OCI-LY1 (cell line): ENCODE data around the gene BEST3.

ENCODE experiments used
- H2AFZ ChIP-seq: fragments of 200-600 bp; sonication (generic), shearing (Covaris generic); 2 replicates; pipeline ENCODE4 v1.6.0; 2014; ENCODE audit warnings: antibody characterized with exemption, mild to moderate bottlenecking, low read length
- H3F3A ChIP-seq: fragments of 200-600 bp; sonication (generic), shearing (Covaris generic); 2 replicates; pipeline ENCODE4 v1.6.0; 2014; ENCODE audit warnings: mild to moderate bottlenecking, antibody characterized with exemption, low read length, moderate library complexity; ENCODE audit not compliant: insufficient read depth
- H3K27ac ChIP-seq: fragments of 200-600 bp; sonication (generic); 2 replicates; pipeline ENCODE4 v1.5.1; 2014; ENCODE audit warnings: low read length, mixed run types, mild to moderate bottlenecking, low read depth; ENCODE audit not compliant: poor library complexity, severe bottlenecking
- H3K27me3 ChIP-seq: fragments of 200-600 bp; sonication (generic); 2 replicates; pipeline ENCODE4 v1.6.0; 2014; ENCODE audit warnings: antibody characterized with exemption, mild to moderate bottlenecking, low read length, moderate library complexity; ENCODE audit not compliant: insufficient read depth
- H3K36me3 ChIP-seq: fragments of 200-600 bp; sonication (generic); 2 replicates; pipeline ENCODE4 v1.6.1; 2014; ENCODE audit warnings: mild to moderate bottlenecking, antibody characterized with exemption, low read length, moderate library complexity, mixed read lengths; ENCODE audit not compliant: insufficient read depth
- H3K4me1 ChIP-seq: fragments of 200-600 bp; sonication (generic); 2 replicates; pipeline ENCODE4 v1.5.1; 2014; ENCODE audit warnings: mild to moderate bottlenecking, low read length, moderate library complexity; ENCODE audit not compliant: insufficient read depth, severe bottlenecking
- H3K4me2 ChIP-seq: fragments of 200-600 bp; sonication (generic), shearing (Covaris generic); 2 replicates; pipeline ENCODE4 v1.6.1; 2014; ENCODE audit warnings: low read length
- H3K4me3 ChIP-seq: fragments of 200-600 bp; sonication (generic); 2 replicates; pipeline ENCODE4 v1.5.1; 2014; ENCODE audit warnings: low read length, low read depth, mild to moderate bottlenecking, mixed read lengths; ENCODE audit not compliant: poor library complexity, severe bottlenecking
- H3K79me2 ChIP-seq: fragments of 200-600 bp; shearing (Covaris generic); 2 replicates; pipeline ENCODE4 v1.6.1; 2016; ENCODE audit warnings: mixed run types, low read length, mixed read lengths; ENCODE audit not compliant: insufficient read depth
- H3K9ac ChIP-seq: fragments of 200-600 bp; sonication (generic), shearing (Covaris generic); 2 replicates; pipeline ENCODE4 v1.6.1; 2014; ENCODE audit warnings: mild to moderate bottlenecking, low read length, mixed read lengths
- H3K9me2 ChIP-seq: fragments of 200-600 bp; sonication (generic), shearing (Covaris generic); 2 replicates; pipeline ENCODE4 v1.6.1; 2014; ENCODE audit warnings: low read depth, mild to moderate bottlenecking, low read length, mixed read lengths
- H3K9me3 ChIP-seq: fragments of 200-600 bp; shearing (Covaris generic); 2 replicates; pipeline ENCODE4 v1.6.1; 2014; ENCODE audit warnings: low read length, mixed read lengths
- H4K20me1 ChIP-seq: fragments of 200-600 bp; sonication (generic), shearing (Covaris generic); 2 replicates; pipeline ENCODE4 v1.6.0; 2016; ENCODE audit warnings: mild to moderate bottlenecking, low read length; ENCODE audit not compliant: insufficient read depth
- EZH2 ChIP-seq: fragments of 200-600 bp; sonication (generic), shearing (Covaris generic); IDR thresholded peaks from 2 replicates; pipeline ENCODE4 v1.8.0; 2017; ENCODE audit warnings: borderline replicate concordance, mixed run types, mild to moderate bottlenecking, antibody characterized with exemption, low read length, moderate library complexity, mixed read lengths
- TF ChIP-seq, protein P1 (sequence below): fragments of 200-600 bp; sonication (generic), shearing (Covaris generic); IDR thresholded peaks from 2 replicates; pipeline ENCODE4 v1.5.1; 2017; ENCODE audit warnings: mild to moderate bottlenecking, antibody characterized with exemption, low read length, moderate library complexity, mixed read lengths

Gene BEST3

DNA sequence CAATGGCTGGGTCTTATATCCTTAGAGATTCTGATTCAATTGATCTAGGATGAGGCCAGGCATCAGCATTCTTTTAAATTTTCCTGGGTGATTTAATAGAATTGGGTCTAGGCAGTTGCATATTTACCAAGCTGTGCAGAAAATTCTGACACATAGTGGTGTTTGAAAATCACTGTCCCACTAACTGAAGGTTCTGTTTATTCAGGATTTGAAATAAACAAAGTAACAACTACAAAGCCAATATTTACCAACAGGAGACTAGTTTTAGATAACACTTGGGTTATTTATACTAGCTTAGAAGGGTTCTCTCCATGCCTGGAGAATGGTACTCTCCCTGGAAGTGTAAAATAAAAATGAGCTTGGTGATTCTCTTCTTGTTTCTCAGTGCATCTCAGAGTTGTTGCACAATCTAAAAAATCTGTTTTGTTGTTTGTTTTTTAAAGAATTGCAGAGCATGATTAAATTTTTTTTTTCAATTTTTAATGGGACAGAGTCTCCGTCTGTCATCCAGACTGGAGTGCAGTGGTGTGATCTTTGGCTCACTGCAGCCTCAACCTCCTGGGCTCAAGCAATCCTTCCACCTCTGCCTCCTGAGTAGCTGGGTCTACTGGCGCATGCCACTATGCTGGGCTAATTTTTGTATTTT lies 16.9 kb downstream of the BEST3 start:
- no peaks in the 10 kb centered on the region for H4K20me1 ChIP-seq
- H3F3A ChIP-seq = no peaks in the 10 kb centered on the region
- TF ChIP-seq, protein P1, sequence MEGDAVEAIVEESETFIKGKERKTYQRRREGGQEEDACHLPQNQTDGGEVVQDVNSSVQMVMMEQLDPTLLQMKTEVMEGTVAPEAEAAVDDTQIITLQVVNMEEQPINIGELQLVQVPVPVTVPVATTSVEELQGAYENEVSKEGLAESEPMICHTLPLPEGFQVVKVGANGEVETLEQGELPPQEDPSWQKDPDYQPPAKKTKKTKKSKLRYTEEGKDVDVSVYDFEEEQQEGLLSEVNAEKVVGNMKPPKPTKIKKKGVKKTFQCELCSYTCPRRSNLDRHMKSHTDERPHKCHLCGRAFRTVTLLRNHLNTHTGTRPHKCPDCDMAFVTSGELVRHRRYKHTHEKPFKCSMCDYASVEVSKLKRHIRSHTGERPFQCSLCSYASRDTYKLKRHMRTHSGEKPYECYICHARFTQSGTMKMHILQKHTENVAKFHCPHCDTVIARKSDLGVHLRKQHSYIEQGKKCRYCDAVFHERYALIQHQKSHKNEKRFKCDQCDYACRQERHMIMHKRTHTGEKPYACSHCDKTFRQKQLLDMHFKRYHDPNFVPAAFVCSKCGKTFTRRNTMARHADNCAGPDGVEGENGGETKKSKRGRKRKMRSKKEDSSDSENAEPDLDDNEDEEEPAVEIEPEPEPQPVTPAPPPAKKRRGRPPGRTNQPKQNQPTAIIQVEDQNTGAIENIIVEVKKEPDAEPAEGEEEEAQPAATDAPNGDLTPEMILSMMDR = no peak
- TF ChIP-seq EZH2 = no peak
- no peaks in the 10 kb centered on the region for H3K9me3 ChIP-seq
- peaks cover 35% of the 10 kb centered on the region for H3K36me3 ChIP-seq
- no peaks in the 10 kb centered on the region for H3K9me2 ChIP-seq
- no peak overlapping the region for H3K4me2 ChIP-seq
- H3K79me2 ChIP-seq = no peaks in the 10 kb centered on the region
- no peak overlapping the region for H3K27ac ChIP-seq
- no peak overlapping the region for H3K9ac ChIP-seq
- no peak overlapping the region for H3K4me3 ChIP-seq
- no peaks in the 10 kb centered on the region for H3K27me3 ChIP-seq
- no peak overlapping the region for H2AFZ ChIP-seq
- H3K4me1 ChIP-seq = no peaks in the 10 kb centered on the region

DNA sequence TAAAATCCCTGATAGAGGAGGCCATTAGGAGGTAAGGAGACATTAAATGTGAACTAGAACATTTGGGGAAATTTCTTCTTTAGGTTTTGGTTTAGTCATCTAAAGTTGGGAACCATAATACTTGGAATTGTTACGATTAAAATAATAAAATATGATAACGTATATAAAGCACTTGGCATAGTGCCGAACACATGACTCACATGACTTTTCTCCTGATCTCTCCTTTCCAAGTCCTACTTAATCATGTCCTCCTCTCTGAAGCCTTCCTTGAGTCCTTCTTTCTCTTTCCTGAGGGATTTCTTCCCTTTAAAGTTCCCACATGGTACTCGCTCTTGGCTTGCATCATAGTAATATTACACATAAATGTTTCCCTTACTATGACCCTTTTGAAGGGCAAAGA lies 20.0 kb downstream of the BEST3 start:
- Histone ChIP-seq H3K9ac (no peak overlapping the region), H3K9me2 (no peaks in the 10 kb centered on the region), H3K9me3 (no peaks in the 10 kb centered on the region), H3K79me2 (no peaks in the 10 kb centered on the region), H4K20me1 (no peaks in the 10 kb centered on the region), H3K36me3 (peaks cover 40% of the 10 kb centered on the region), H3K4me3 (no peak overlapping the region), H3K4me1 (no peaks in the 10 kb centered on the region), H2AFZ (no peak overlapping the region), H3K27me3 (no peaks in the 10 kb centered on the region), H3K27ac (no peak overlapping the region), H3F3A (no peaks in the 10 kb centered on the region), H3K4me2 (no peak overlapping the region)
- TF ChIP-seq, protein P1 = no peak
- TF ChIP-seq EZH2 = no peak

DNA sequence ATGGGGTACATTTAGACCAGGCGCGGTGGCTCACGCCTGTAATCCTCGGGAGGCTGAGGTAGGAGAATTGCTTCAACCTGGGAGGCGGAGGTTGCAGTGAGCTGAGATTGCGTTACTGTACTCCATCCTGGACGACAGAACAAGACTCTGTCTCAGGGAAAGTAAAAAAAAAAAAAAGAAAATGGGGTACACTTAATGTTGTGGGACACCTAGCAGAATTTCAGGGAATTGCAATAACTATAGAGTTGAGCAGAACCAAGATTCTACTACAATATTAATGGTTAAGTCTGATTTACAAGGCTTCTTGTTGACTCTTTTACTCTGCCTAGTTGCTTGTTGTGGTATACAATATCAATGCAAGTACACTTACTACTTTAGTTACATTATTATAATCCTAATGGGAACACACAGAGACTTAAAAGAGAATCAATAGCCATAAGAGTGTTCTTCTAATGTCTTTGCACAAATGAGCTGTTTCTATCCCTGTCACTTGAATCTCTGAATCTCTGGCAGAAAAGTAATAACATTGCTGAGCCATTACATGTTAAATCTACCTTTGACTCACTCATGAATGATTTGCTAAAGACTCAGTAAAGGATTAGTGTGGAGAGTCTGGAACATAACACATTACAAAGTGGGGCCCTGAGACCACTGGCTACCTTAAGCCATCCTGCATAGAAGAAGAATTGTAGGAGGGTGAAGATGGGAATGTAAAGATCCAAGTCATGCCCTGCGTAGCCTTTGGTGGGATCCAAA lies 22.7 kb downstream of the BEST3 start:
- no peak overlapping the region for H3K4me3 ChIP-seq
- no peak overlapping the region for H3K4me2 ChIP-seq
- no peaks in the 10 kb centered on the region for H3K9me3 ChIP-seq
- peaks cover 58% of the 10 kb centered on the region for H3K36me3 ChIP-seq
- H2AFZ ChIP-seq = no peak overlapping the region
- H3K27me3 ChIP-seq = no peaks in the 10 kb centered on the region
- no peaks in the 10 kb centered on the region for H4K20me1 ChIP-seq
- no peaks in the 10 kb centered on the region for H3K79me2 ChIP-seq
- TF ChIP-seq, protein P1 = no peak
- no peak for TF ChIP-seq EZH2
- H3K27ac ChIP-seq = no peak overlapping the region
- H3F3A ChIP-seq = no peaks in the 10 kb centered on the region
- H3K4me1 ChIP-seq = no peaks in the 10 kb centered on the region
- no peak overlapping the region for H3K9ac ChIP-seq
- no peaks in the 10 kb centered on the region for H3K9me2 ChIP-seq
